Fibroblast of skin of right biceps (primary cell): ENCODE measurements around the gene DDAH2.

Experiments used
- DNase-seq: peaks from one replicate; pipeline ENCODE4 v3.0.0-alpha.2; 2013

DDAH2 gene, protein sequence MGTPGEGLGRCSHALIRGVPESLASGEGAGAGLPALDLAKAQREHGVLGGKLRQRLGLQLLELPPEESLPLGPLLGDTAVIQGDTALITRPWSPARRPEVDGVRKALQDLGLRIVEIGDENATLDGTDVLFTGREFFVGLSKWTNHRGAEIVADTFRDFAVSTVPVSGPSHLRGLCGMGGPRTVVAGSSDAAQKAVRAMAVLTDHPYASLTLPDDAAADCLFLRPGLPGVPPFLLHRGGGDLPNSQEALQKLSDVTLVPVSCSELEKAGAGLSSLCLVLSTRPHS

DNA sequence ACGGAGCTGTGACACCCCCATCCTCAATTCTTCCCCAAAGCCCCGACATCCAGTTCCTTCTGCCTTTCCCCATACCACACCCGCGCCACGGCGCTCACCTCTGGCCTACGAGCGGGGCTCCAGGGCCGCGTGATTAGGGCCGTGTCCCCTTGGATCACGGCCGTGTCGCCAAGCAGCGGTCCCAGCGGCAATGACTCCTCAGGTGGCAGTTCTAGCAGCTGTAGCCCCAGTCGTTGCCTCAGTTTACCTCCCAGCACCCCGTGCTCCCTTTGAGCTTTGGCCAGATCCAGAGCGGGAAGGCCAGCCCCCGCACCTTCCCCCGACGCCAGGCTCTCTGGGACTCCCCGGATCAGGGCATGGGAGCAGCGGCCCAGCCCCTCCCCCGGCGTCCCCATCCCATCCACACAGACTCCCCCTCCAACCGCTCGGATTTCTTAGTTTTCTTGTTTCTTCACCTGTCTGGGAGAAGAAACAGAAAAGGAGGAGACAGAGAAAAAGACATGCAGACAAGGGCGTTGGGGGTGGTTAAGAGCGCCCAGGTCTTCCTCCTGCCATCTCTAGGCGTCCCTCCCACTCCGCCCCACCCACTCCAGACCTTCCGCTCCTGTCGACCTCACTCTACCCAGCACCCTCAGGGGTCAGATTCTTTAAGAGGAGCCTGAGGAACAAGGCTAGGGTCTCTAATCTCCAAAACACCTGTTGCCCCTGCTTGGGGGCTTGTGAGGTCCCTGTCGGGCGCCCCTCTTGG, at the start of gene DDAH2:
Gene DDAH2, minus strand, starts transcription at position 533 of the 748 bp plus-strand sequence. Its CDS starts 138 bp downstream, at position 395.
- DNase-seq, result no peak

DNA sequence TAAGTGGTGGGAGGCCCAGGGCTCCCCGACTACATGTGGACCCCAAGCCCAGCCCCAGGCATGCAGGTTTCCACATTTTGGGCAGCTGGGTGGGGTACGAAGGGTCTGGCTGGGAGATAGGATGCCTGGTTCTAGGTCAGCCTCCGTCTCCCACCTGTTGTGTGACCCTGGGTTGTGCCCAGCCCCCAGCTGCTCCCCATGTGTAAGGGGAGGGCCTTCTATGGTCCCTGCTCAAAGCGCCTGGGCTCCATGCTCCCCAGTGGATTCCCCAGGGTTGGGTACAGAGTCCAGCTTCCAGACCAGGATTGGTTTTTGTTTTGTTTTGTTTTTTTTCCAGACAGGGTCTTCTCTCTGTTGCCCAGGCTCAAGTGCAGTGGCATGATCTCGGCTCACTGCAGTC, 49.1 kb upstream of the DDAH2 start:
- no peak for DNase-seq

DNA sequence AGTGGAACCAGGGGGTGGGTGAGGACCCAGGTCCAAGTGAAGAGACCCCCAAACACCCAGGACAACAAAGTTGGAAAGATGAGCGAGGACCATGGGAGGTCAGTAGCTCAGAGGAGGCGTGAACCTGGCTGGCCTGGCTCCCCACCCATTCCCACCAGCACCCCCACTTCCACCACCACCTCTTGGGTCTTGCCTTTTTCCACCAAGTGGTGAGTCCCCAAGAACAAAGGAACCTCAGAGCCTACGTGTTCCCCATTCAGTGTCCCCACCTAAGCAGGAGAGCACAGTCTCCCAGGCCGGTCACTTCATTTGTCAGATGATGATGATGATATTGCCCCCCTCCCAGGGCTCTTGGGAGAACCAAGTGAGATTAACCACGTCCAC, 48.6 kb upstream of the DDAH2 start:
- DNase-seq, result no peak

DNA sequence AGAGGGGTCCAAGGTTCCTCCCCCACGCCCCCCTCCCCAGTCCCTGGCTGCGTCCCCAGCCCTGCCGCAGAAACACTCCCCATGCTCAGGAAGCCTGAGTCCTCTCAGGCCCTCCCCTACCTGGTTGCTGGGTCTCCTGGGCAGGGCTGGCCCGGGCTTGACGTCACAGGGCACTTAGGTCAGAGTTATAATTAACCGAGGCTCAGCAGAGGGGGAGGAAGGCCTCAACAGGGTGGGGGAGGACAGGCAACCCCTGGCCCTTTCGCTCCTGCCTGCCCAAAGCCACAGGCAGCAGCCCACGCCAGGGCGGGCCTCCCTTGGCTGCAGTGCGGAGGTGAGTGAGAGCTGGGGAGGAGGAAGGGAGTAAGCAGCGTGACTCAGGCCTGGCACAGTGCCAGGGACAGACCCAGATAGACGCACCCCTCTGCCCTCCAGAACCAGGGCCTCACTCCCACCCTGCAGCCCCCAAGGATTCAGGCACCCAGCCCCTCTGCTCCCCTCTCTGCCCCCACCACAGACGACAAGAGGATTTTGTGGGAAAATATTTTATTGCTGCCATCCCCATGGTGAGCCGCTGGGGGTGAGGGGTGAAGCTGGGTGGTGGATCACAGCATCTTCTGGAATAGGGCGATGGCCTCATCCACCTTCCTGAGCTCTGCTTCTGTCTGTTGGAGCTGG, 48.0 kb upstream of the DDAH2 start, which contains the start of gene VWA7:
Gene VWA7, minus strand, starts transcription at position 340 of the 678 bp plus-strand sequence. CDS start 549 bp downstream, outside the sequence.
- DNase-seq, result peak; percentile 76

DNA sequence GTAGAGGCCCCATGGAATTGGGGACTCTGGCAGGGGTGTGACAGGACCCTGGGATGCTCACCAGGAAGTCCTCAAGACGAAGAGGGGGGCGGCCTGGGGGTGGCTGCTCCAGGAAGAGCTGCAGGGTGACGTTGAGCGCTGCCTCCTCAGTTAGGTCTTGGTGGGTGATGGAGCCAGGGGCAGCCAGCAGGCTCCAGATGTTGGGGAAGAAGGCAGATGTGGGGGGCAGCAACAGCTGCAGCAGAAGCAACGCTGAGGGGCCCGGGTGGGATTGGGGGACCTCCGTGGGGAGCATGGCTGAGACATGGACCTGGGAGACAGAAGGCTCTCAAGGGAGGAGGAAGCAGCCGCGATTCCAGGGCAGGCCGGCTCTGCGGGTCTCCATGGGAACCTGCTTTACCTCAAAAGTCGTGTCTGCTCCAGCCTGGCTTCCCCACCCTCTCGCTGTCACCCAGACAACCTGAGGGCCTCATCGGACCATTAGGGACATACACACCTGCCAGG, 47.4 kb upstream of the DDAH2 start:
- DNase-seq, result no peak

DNA sequence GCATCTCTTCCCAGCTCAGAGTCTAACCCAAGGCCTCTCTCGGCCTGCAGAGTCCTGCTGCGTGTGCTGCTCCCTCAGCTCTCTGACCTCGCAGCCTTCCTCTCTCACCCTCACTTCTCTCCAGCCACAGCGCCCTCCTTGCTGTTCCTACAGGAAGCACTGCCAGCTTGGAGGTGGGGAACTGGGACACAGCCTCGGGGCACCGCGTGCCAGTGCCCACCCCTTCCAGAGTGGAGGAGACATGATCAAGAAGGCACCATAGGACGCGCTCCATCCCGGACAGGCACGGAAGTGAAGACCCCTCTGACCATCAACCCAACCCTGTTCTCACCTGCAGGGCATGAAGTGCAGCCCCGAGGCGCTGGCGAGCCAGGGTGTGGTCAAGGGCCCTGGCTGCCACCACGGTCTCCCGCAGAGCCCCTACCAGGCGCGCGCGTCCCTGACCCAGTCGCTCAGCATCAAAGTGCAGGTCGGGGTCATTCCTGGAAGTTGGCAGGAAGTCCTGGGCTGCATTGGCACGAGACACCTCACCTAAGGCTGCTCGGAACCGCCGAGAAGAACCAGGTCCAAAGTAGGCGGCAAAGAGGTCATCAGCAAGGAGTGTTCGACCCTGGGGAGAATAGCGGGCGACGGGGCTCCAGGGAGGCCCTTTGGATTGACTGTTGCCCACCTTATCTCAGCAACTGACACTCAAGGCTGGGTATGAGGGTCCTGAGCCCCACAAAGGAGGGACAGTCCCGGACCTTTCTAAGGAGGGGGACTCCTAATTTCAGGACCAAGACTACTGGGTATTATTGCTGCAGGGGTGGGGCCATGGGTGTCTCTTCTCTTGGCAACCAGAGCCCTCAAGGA, 46.8 kb upstream of the DDAH2 start:
- no peak for DNase-seq

DNA sequence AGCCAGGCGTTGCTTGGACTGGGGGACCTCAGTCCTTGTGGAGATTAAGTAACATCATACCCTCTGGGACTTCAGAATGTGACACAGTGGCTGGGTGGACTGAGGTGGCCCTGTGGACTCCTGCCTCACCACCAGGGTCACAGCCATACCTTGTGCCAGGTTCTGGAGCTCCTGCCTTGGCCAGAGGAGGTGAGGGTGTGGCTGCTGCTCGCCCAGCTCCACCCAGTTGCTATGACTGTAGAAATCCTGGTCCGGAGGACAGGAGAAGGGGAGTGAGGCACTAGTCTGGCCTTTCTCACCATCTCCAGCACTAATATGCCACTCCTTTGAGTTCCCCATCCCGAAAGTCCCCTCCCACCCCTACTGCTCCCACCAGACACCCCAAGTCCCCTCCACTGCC, 46.1 kb upstream of the DDAH2 start:
- no peak for DNase-seq

DNA sequence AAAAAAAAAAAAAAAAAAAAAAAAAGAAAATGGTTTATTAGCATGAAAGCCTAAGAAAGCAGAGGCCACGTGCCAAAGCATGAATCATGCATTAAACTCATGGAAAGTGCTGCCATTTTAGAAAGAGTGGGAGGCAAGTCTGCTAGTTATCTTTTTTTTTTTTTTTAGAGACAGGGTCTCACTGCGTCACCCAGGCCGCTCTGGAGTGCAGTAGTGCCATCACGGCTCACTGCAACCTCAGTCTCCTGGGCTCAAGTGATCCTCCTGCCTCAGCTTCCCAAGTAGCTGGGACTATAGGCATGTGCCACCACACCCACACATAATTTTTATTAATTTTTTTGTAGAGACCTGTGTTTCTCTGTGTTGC, 42.9 kb upstream of the DDAH2 start:
- DNase-seq, result peak; percentile 56

DNA sequence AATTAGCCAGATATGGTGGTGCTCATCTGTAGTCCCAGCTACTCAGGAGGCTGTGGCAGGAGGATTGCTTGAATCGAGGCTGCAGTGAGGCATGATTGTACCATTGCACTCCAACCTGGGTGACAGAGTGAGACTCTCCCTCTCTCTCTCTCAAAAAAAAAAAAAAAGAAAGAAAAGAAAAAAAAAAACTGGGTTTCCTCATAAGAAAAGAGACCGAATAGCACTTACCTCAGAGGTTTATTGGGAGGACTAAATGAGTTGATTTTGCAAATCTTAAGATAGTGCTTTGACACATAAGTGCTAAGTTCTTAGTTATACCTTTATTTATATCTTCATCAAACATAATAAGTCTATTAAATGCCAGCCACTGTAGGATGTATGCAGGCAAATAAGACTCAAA, 41.8 kb upstream of the DDAH2 start:
- DNase-seq, result no peak

DNA sequence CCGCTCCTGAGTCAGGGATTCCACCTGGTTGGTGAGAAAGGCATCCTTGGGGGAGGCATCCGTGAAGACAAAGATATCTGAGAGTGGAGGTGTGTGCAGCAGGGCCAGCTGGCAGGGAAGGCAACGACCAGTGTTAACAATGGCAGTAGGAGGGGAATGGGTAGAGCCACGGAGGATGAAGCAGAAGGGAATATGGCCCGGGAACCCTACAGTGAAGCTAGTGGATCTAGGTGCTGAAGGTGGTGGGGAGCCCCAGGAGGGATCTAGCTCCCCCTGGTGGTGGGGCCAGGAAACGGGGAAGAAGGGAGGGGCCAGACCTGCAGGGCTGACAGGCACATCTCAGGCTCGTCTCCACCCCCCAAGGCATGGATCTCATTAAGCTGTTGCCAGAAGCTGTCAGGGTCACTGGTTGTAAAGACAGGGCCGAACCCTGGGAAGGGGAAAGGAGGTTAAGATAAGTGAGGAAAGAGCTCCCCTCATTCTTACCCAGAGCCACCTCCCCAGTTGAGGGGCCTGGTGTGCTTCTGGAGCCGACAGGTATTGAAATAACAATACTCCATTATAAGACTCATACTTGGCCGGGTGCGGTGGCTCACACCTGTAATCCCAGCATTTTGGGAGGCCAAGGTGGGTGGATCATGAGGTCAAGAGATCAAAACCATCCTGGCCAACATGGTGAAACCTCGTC, 40.7 kb upstream of the DDAH2 start:
- peak; percentile 46 for DNase-seq

DNA sequence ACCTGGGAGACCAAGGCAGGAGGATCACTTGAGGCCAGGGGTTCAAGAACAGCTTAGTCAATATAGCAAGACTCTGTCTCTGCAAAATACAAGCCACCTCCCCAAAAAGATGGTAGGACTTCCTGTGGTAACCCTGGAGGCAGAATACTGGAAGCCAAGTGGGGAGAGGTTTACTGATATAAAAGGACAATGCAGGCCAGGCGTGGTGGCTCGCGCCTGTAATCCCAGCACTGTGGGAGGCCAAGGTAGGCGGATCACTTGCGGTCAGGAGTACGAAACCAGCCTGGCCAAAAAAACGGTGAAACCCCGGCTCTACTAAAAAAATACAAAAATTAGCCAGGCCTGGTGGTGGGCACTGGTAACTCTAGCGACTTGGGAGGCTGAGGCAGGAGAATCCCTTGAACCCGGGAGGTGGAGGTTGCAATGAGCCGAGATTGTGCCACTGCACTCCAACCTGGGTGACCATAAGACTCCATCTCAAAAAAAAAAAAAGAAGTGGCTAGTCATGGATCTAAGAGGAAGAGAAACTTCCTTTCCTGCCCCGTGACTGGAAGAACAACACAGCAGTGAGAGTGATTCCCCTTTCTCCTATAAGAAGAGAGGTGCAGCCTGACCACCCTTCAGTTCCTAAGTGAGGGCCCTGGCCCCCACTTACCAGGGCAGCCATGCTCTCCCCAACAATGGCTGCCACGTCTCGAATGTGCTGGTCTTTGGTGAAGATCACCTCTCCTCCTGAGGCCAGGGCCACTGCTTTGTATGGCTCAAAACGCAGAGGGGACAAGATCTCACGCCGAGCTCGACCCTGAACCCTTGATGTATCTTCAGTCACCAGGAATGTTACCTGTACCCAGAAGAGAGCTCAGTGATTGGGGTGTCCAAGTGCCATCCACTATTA, 39.5 kb upstream of the DDAH2 start:
- DNase-seq, result no peak

DNA sequence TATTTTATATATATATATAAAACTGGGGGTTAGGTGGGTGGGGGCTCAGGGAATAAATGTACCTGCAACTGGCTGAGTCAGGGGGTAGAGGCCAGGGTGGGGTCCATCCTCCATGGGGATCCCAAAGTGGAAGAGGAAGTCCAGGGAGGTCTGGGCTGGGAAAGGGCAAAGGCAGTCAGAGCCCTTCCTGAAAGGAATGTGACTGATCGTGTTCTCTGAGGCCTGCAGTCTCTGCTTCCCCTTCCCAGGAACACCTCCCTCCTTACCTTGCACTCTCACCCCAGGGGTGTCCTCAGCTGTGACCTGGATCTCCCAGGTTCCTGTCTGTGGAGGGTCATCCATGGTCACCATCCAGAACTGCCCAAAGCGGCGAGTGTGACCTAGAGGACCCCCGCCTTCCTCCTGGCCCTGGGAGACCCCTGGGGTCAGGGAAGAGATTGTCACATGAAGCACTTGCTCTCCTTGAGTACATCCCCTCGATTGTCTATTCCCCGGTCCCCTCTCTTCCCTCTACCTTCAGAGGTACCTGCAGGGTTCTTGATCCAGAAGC, 38.1 kb upstream of the DDAH2 start:
- DNase-seq, result no peak

DNA sequence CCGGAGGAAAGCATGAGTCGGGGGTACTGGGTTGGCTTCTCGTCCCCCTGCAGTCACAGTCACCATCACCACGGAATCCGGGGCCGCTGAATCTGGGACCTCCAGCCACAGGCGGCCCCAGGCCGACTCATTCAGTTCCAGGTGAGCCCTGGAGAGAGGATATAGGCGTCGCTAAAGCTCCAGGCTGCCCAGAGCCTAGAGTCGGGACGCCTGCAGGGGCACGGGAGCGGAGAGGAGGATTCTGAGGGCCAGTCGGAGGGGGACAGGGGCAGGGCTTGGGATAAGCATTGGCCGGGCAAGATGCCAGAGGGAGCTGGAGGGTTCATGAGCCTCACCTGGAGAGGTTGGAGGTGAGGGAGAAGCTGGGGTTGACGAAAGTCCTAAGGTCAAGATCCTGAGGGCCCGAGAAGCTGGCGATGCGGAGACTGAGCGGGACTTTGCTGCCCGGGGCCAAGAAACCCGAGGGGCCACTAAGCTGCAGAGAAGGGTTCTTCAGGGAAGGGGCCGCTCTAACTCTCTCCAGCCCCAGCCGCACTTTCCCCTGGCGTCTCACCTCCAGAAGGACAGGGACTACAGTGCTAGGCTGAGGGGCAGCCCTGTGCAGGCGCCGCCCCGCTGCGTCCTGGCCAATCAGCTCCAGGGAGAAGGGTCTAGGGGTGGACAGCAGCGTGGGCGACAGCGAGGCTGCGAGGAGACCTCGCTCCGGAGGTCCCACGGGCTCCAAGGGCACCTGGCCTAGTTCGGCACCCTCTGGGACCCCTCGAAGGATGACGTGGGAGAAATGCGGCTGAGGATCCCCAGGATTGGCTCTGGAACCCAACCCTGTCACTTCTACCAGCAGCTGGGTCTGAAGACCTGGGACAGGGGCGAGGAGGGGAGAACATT, 37.1 kb upstream of the DDAH2 start:
- peak; percentile 16 for DNase-seq

DNA sequence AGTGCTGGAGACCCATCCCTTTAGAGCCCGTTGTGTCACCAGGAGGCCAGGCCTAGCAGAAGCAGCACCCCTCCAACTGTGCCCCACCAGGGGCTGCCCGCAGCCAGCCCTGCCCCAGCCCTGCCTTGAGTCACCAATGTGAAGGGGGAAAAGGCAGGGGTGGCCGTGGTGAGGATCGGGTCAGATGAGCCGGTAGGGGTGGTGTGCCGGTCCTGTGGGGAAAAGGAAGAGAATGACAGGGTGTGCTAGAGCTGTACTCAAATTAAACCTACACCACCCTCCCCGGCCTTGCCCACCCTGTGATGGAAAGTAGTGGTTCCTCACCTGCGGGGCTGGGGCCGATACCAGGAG, 36.4 kb upstream of the DDAH2 start:
- no peak for DNase-seq

DNA sequence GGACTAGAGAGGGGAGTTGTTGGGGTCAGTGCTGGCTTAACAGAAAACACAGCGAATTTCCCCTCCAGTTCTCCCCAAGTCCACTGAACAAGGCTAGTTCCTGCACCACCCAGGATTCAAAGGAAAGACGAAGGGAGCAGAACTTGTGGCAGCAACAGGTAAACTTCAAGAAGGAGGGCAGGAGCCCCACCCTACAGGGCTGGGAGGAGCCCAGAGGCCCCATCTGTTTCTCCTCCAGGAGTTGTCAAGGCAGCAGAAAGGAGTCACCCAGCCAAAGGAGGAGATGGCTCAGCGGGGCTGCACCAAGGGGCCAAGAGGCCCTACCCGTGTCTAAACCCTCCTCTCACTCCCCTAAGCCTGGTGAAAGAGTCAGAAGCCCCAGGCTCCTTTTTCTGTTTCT, 35.1 kb upstream of the DDAH2 start:
- DNase-seq, result no peak

DNA sequence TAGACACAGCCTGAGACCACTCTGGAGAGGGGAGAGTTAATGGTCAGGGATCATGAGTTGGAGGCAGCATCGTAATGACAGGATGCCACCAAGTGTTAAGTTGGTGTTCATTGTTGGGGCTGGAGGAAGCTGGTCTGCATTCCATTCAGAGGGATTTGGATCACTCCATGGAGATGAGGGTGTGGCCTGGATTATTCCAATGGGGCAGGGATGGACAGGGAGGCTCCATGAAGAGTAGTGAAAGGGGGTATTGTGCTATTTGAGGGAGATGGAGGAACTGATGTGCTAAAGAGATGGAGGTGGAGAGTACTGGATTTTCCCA, 34.5 kb upstream of the DDAH2 start:
- DNase-seq, result peak; percentile 74

DNA sequence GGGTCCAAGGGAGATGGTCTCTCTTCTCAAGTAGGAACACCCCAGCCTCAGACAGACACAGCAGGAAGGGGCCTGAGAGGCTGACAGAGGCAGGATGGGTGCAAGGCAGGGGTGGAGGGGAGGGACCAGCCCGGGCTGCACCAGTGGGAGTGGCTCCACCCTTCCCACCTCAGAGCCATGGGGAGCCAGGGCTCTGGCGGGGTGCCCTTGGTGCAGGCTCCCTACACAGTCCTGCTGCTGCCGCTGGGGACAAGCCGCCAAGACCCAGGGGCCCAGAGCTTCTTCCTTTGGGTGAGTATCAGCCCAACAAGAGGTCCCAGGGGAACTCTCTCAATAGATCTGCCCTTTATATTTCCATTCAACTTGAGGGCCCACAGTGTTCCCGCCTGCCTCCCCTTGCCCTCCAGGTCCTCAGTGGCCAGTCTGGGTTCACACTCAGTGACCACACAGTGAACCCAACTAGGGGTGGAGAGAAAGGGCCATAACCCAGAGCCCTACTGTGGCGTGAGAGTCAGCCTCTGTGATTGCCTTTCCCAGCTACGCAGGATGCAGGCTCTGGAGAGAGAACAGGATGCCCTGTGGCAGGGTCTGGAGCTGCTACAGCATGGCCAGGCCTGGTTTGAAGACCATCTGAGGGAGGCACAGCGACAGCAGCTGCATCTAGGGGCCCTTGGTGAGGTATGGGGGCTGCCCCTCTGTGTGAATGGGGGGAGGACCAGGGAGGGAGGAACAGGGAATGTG, 33.9 kb upstream of the DDAH2 start:
- DNase-seq, result no peak

DNA sequence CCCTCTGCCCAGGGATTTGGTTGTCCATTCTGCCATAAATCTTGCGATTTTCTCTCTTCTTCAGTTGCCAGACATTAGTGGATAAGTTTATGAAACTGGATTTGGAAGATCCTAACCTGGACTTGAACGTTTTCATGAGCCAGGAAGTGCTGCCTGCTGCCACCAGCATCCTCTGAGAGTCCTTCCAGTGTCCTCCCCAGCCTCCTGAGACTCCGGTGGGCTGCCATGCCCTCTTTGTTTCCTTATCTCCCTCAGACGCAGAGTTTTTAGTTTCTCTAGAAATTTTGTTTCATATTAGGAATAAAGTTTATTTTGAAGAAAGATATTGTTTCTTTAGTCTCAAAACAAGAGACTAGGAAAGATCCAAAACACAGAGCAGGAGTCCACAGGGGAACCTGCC, 33.3 kb upstream of the DDAH2 start, which contains the start of gene SAPCD1:
Gene SAPCD1, plus strand, starts transcription at position 301 of the 400 bp plus-strand sequence. CDS start 399 bp downstream, outside the sequence.
- DNase-seq, result no peak

DNA sequence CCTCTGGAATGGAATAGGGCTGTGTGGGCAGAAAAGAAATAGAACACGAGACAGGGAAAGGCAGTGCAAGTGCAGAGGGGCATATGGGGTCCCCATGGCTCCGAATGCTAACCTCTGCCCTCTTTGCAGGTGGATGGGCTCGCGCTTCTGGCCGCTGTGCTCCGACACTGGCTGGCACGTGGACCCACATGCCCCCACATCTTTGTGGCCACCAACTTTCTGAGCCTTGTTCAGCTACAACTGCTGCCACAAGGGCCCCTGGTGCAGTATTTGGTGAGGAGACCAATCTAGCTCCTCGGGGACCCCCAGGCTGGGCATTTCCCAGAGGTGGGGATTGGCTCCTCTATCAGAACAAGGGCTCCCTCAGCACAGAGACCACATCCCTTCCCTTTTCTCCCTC, 32.2 kb upstream of the DDAH2 start:
- DNase-seq, result no peak
